Neural progenitor cell (in vitro differentiated cells): ENCODE measurements around the gene BICD1. TPM values are rescaled to one million over a fixed set of nuclear protein-coding genes. Genes with fewer than 3 reads are reported as not detected.

ENCODE experiments used
- DNase-seq: peaks from one replicate; pipeline ENCODE4 v3.0.0-alpha.2; 2016; ENCODE audit warnings: low spot score
- H2AFZ ChIP-seq: fragments of 200-600 bp; sonication (generic); replicated peaks from 2 replicates; pipeline ENCODE4 v1.6.1; 2016; ENCODE audit warnings: antibody characterized with exemption
- H3F3A ChIP-seq: fragments of 200-600 bp; sonication (generic); 2 replicates; pipeline ENCODE4 v1.6.1; 2016; ENCODE audit warnings: antibody characterized with exemption, low read depth
- H3K27ac ChIP-seq: fragments of 200-600 bp; sonication (generic); 2 replicates; pipeline ENCODE4 v1.5.1; 2016; ENCODE audit warnings: mild to moderate bottlenecking
- H3K27me3 ChIP-seq: fragments of 200-600 bp; sonication (generic); 2 replicates; pipeline ENCODE4 v1.6.1; 2016; ENCODE audit warnings: mild to moderate bottlenecking, moderate library complexity
- H3K36me3 ChIP-seq: fragments of 200-600 bp; sonication (generic); 2 replicates; pipeline ENCODE4 v1.5.1; 2016
- H3K4me1 ChIP-seq: fragments of 200-600 bp; sonication (generic); 2 replicates; pipeline ENCODE4 v1.6.1; 2016; ENCODE audit warnings: mixed run types
- H3K4me2 ChIP-seq: fragments of 200-600 bp; sonication (generic); 2 replicates; pipeline ENCODE4 v1.6.1; 2016
- H3K4me3 ChIP-seq: fragments of 200-600 bp; sonication (generic); 2 replicates; pipeline ENCODE4 v1.5.1; 2016
- H3K79me2 ChIP-seq: fragments of 200-600 bp; sonication (generic); 2 replicates; pipeline ENCODE4 v1.6.1; 2016; ENCODE audit warnings: low read depth
- H3K9ac ChIP-seq: fragments of 200-600 bp; sonication (generic); 2 replicates; pipeline ENCODE4 v1.6.1; 2016
- H3K9me3 ChIP-seq: fragments of 200-600 bp; sonication (generic); 2 replicates; pipeline ENCODE4 v1.5.1; 2016; ENCODE audit warnings: low read depth
- H4K20me1 ChIP-seq: fragments of 200-600 bp; sonication (generic); 2 replicates; pipeline ENCODE4 v1.6.1; 2016; ENCODE audit warnings: low read depth
- H3K27ac Mint-ChIP-seq: 3 replicates; pipeline ENCODE4 v1.8.0; 2021; ENCODE audit warnings: mixed read lengths
- H3K27me3 Mint-ChIP-seq: 2 replicates; pipeline ENCODE4 v1.8.0; 2022; ENCODE audit warnings: low read depth, mild to moderate bottlenecking, inconsistent platforms, moderate library complexity, mixed read lengths; ENCODE audit not compliant: insufficient read depth
- H3K36me3 Mint-ChIP-seq: 3 replicates; pipeline ENCODE4 v1.8.0; 2021; ENCODE audit warnings: mixed read lengths
- H3K4me1 Mint-ChIP-seq: 3 replicates; pipeline ENCODE4 v1.8.0; 2021; ENCODE audit warnings: mixed read lengths
- H3K4me3 Mint-ChIP-seq: 3 replicates; pipeline ENCODE4 v1.8.0; 2021; ENCODE audit warnings: mild to moderate bottlenecking, moderate library complexity, mixed read lengths
- H3K9me3 Mint-ChIP-seq: 3 replicates; pipeline ENCODE4 v1.8.0; 2020; ENCODE audit warnings: mixed read lengths
- EZH2 ChIP-seq: fragments of 200-600 bp; sonication (generic); IDR thresholded peaks from 2 replicates; pipeline ENCODE4 v1.6.1; 2017; ENCODE audit warnings: antibody characterized with exemption, mild to moderate bottlenecking, moderate library complexity
- EZH2phosphoT487 ChIP-seq: fragments of 200-600 bp; sonication (generic); IDR thresholded peaks from 2 replicates; pipeline ENCODE4 v1.6.1; 2017; ENCODE audit warnings: antibody characterized with exemption
- total RNA-seq: library from RNA; depleted of rRNA; stranded (reverse); fragments of >200 nt; gene quantifications from 2 replicates; pipeline ENCODE4 v1.2.3, GENCODE V29; 2015; ENCODE audit warnings: low replicate concordance
- TF ChIP-seq, protein P1 (sequence below): fragments of 200-600 bp; sonication (generic); IDR thresholded peaks from 2 replicates; pipeline ENCODE4 v1.5.1; 2017; ENCODE audit warnings: antibody characterized with exemption, mild to moderate bottlenecking

The BICD1 gene
- total RNA-seq, 1 donor from 2014 or later = 23.6 TPM

DNA sequence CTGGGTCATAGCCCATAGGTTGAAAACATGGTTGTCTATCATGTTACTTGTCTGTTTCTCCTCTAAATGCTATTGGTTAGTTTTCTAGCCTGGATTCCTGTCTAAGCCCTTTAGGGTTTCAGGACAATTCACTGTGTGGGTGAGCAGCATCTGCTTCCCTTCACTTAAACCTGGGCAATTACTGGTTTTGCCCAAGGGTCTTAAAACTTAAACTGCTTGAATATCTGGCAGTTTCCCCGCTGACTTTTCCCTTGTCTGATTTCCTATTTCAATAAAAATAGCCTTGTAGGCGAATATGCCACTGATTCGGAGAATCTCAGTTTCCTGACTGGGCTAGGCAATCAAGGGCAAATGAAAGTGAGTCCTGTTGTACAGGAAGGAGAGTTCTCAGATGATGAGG is 154.0 kb downstream of the BICD1 start:
- Histone ChIP-seq H3K9ac (no peak overlapping the region), H3K27me3 (no peaks in the 10 kb centered on the region), H3K36me3 (peaks cover 5% of the 10 kb centered on the region), H4K20me1 (no peaks in the 10 kb centered on the region), H3K4me1 (no peaks in the 10 kb centered on the region), H3K27ac (no peak overlapping the region), H2AFZ (no peak overlapping the region), H3K9me3 (no peaks in the 10 kb centered on the region), H3F3A (no peaks in the 10 kb centered on the region), H3K4me2 (no peak overlapping the region), H3K4me3 (no peak overlapping the region), H3K79me2 (peaks cover 12% of the 10 kb centered on the region)
- no peak overlapping the region for H3K4me3 Mint-ChIP-seq
- H3K27ac Mint-ChIP-seq = no peak overlapping the region
- no peak for DNase-seq
- peaks cover 5% of the 10 kb centered on the region for H3K9me3 Mint-ChIP-seq
- H3K4me1 Mint-ChIP-seq = no peaks in the 10 kb centered on the region
- H3K27me3 Mint-ChIP-seq = no peaks in the 10 kb centered on the region
- peaks cover 9% of the 10 kb centered on the region for H3K36me3 Mint-ChIP-seq
- TF ChIP-seq, protein P1, sequence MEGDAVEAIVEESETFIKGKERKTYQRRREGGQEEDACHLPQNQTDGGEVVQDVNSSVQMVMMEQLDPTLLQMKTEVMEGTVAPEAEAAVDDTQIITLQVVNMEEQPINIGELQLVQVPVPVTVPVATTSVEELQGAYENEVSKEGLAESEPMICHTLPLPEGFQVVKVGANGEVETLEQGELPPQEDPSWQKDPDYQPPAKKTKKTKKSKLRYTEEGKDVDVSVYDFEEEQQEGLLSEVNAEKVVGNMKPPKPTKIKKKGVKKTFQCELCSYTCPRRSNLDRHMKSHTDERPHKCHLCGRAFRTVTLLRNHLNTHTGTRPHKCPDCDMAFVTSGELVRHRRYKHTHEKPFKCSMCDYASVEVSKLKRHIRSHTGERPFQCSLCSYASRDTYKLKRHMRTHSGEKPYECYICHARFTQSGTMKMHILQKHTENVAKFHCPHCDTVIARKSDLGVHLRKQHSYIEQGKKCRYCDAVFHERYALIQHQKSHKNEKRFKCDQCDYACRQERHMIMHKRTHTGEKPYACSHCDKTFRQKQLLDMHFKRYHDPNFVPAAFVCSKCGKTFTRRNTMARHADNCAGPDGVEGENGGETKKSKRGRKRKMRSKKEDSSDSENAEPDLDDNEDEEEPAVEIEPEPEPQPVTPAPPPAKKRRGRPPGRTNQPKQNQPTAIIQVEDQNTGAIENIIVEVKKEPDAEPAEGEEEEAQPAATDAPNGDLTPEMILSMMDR = no peak
- TF ChIP-seq EZH2 (no peak), EZH2phosphoT487 (no peak)

GRCh38 chr12:32261638-32262037 is 155.0 kb downstream of the BICD1 start:
- no peaks in the 10 kb centered on the region for H3F3A ChIP-seq
- H3K27ac Mint-ChIP-seq = no peak overlapping the region
- peaks cover 5% of the 10 kb centered on the region for H3K36me3 ChIP-seq
- H3K79me2 ChIP-seq = peaks cover 12% of the 10 kb centered on the region
- H3K36me3 Mint-ChIP-seq = peaks cover 9% of the 10 kb centered on the region
- H3K27me3 ChIP-seq = no peaks in the 10 kb centered on the region
- H2AFZ ChIP-seq = no peak overlapping the region
- peak; percentile 50 for DNase-seq
- H3K4me1 ChIP-seq = no peaks in the 10 kb centered on the region
- no peaks in the 10 kb centered on the region for H3K27me3 Mint-ChIP-seq
- no peak overlapping the region for H3K4me2 ChIP-seq
- H3K4me3 Mint-ChIP-seq = no peak overlapping the region
- peaks cover 2% of the 10 kb centered on the region for H3K4me1 Mint-ChIP-seq
- no peaks in the 10 kb centered on the region for H4K20me1 ChIP-seq
- no peak overlapping the region for H3K4me3 ChIP-seq
- H3K9me3 Mint-ChIP-seq = peaks cover 5% of the 10 kb centered on the region
- H3K9me3 ChIP-seq = no peaks in the 10 kb centered on the region
- TF ChIP-seq EZH2phosphoT487 (no peak), EZH2 (no peak)
- TF ChIP-seq, protein P1 = peak; percentile 59
- H3K27ac ChIP-seq = no peak overlapping the region
- H3K9ac ChIP-seq = no peak overlapping the region

DNA sequence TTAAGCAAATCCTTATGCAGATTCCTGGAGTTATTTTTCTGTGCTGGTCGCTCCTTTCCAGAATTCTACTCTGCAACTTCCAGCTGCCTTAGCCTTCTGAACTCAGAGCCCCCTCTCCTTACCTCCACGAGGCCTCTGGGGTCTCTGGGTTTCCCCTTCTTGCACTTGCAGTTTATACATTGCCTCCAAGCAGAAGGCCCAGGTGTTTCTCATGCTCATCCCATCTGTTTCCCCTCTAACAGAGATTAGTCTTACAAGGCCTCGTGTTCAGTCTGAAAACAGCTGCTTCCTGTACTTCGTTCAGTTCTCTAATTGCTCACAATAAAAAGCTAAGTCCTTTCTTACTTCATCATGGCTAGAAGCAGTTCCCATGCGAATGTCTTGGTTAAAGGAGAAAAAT is 158.3 kb downstream of the BICD1 start:
- Mint-ChIP-seq H3K4me1 (peaks cover 2% of the 10 kb centered on the region), H3K36me3 (peaks cover 2% of the 10 kb centered on the region), H3K4me3 (no peak overlapping the region), H3K27me3 (no peaks in the 10 kb centered on the region), H3K9me3 (peaks cover 2% of the 10 kb centered on the region), H3K27ac (no peak overlapping the region)
- Histone ChIP-seq H3F3A (no peaks in the 10 kb centered on the region), H2AFZ (no peak overlapping the region), H4K20me1 (no peaks in the 10 kb centered on the region), H3K4me2 (no peak overlapping the region), H3K36me3 (no peaks in the 10 kb centered on the region), H3K27me3 (no peaks in the 10 kb centered on the region), H3K4me3 (no peak overlapping the region), H3K27ac (peak overlapping the region; percentile 3), H3K9ac (no peak overlapping the region), H3K4me1 (no peaks in the 10 kb centered on the region), H3K79me2 (peaks cover 12% of the 10 kb centered on the region), H3K9me3 (no peaks in the 10 kb centered on the region)
- TF ChIP-seq EZH2 (no peak), EZH2phosphoT487 (no peak)
- DNase-seq = no peak

DNA sequence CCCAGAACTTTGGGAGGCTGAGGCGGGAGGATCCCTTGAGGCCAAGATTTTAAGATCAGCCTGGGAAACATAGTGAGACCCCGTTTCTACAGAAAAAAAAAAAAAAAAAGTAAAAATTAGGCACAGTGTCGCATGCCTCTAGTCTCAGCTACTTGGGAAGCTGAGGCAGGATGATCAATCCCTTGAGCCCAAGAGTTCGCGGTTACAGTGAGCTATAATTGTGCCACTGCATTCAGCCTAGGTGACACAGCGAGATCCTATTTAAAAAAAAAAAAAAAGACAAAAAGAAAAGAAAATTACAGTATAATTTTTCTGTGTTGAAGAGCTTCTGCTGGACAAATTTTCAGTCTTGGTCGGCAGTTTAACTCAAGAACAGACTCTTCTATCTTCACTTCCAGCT is 158.8 kb downstream of the BICD1 start:
- Mint-ChIP-seq H3K36me3 (peaks cover 2% of the 10 kb centered on the region), H3K9me3 (peaks cover 2% of the 10 kb centered on the region), H3K27me3 (no peaks in the 10 kb centered on the region), H3K27ac (no peak overlapping the region), H3K4me3 (no peak overlapping the region), H3K4me1 (peaks cover 5% of the 10 kb centered on the region)
- Histone ChIP-seq H2AFZ (no peak overlapping the region), H3K4me3 (no peak overlapping the region), H3K4me1 (peaks cover 4% of the 10 kb centered on the region), H4K20me1 (no peaks in the 10 kb centered on the region), H3K27me3 (no peaks in the 10 kb centered on the region), H3K9me3 (no peaks in the 10 kb centered on the region), H3K79me2 (peaks cover 16% of the 10 kb centered on the region), H3K9ac (no peak overlapping the region), H3K36me3 (no peaks in the 10 kb centered on the region), H3F3A (peaks cover 4% of the 10 kb centered on the region), H3K27ac (no peak overlapping the region), H3K4me2 (no peak overlapping the region)
- TF ChIP-seq EZH2phosphoT487 = no peak
- TF ChIP-seq, protein P1 = no peak
- no peak for TF ChIP-seq EZH2
- no peak for DNase-seq
